IMR-90 (cell line): Measurements from ENCODE around the gene FBXO41. TPM values are rescaled to one million over a fixed set of nuclear protein-coding genes. Genes with fewer than 3 reads are reported as not detected.

ENCODE experiments used
- ATAC-seq: fragments of 200-7000 bp; cut with Tn5 transposase; 2 replicates; pipeline ENCODE4 v1.9.1; 2020; ENCODE audit warnings: low read depth, mild to moderate bottlenecking, moderate library complexity
- BruUV-seq: library from RNA; stranded (reverse); fragments of 400-500 nt; replicated peaks from 2 replicates; lab custom pipeline; 2021; lab: Mats Ljungman, UMichigan
- CTCF ChIA-PET: fragments of 300-600 bp; formaldehyde crosslinking; extraction: SDS; loops from one replicate; lab custom pipeline; 2021; ENCODE audit warnings: antibody characterized with exemption; lab: Yijun Ruan, JAX
- POLR2A ChIA-PET: fragments of 300-600 bp; sonication (Branson Sonifier 250); formaldehyde crosslinking; loops from one replicate; lab custom pipeline; 2022; ENCODE audit warnings: antibody characterized with exemption; ENCODE audit not compliant: unreplicated experiment; lab: Charles Lee
- DNase-seq: peaks from one replicate; pipeline ENCODE4 v3.0.0; 2013
- H2AFZ ChIP-seq: replicated peaks from 2 replicates; pipeline ENCODE3; 2013; ENCODE audit warnings: low read length, mild to moderate bottlenecking; ENCODE audit not compliant: poor library complexity
- H2AK5ac ChIP-seq: 2 replicates; pipeline ENCODE4 v1.6.1; 2013; ENCODE audit warnings: low read depth, low read length, inconsistent platforms
- H2AK9ac ChIP-seq: replicated peaks from 2 replicates; pipeline ENCODE3; 2013; ENCODE audit warnings: mild to moderate bottlenecking, low read depth, low read length, moderate library complexity; ENCODE audit not compliant: poor library complexity
- H2BK120ac ChIP-seq: 2 replicates; pipeline ENCODE4 v1.6.1; 2013; ENCODE audit warnings: low read depth, low read length, inconsistent platforms
- H2BK15ac ChIP-seq: 3 replicates; pipeline ENCODE4 v1.6.1; 2013; ENCODE audit warnings: low read depth, low read length, inconsistent platforms
- H2BK20ac ChIP-seq: 2 replicates; pipeline ENCODE4 v1.6.1; 2013; ENCODE audit warnings: low read depth, mild to moderate bottlenecking, inconsistent platforms, low read length, moderate library complexity
- H2BK5ac ChIP-seq: 2 replicates; pipeline ENCODE4 v1.6.1; 2013; ENCODE audit warnings: mild to moderate bottlenecking, low read depth, low read length, inconsistent platforms; ENCODE audit not compliant: poor library complexity, severe bottlenecking
- H3K14ac ChIP-seq: replicated peaks from 2 replicates; pipeline ENCODE4 v1.6.1; 2013; ENCODE audit warnings: low read depth, low read length, inconsistent platforms
- H3K18ac ChIP-seq: 2 replicates; pipeline ENCODE4 v1.6.1; 2013; ENCODE audit warnings: low read depth, low read length, control low read depth
- H3K23ac ChIP-seq: 2 replicates; pipeline ENCODE4 v1.6.1; 2013; ENCODE audit warnings: low read depth, low read length, inconsistent platforms
- H3K27ac ChIP-seq: 2 replicates; pipeline ENCODE4 v1.5.1; 2013; ENCODE audit warnings: mild to moderate bottlenecking, control low read depth, low read length; ENCODE audit not compliant: insufficient read depth
- H3K27me3 ChIP-seq: 2 replicates; pipeline ENCODE4 v1.6.1; 2013; ENCODE audit warnings: low read length; ENCODE audit not compliant: control insufficient read depth, insufficient read depth
- H3K36me3 ChIP-seq: 2 replicates; pipeline ENCODE4 v1.6.1; 2013; ENCODE audit warnings: low read length, mixed read lengths; ENCODE audit not compliant: control insufficient read depth, insufficient read depth
- H3K4ac ChIP-seq: 2 replicates; pipeline ENCODE4 v1.6.1; 2013; ENCODE audit warnings: low read depth, low read length, inconsistent platforms
- H3K4me1 ChIP-seq: 2 replicates; pipeline ENCODE4 v1.6.1; 2013; ENCODE audit warnings: low read length, mixed read lengths; ENCODE audit not compliant: control insufficient read depth, insufficient read depth
- H3K4me2 ChIP-seq: 2 replicates; pipeline ENCODE4 v1.6.1; 2013; ENCODE audit warnings: low read depth, mild to moderate bottlenecking, control low read depth, low read length, moderate library complexity
- H3K4me3 ChIP-seq: 2 replicates; pipeline ENCODE4 v1.5.1; 2013; ENCODE audit warnings: low read depth, mild to moderate bottlenecking, control low read depth, low read length, moderate library complexity; ENCODE audit not compliant: insufficient read depth
- H3K56ac ChIP-seq: 2 replicates; pipeline ENCODE4 v1.6.1; 2013; ENCODE audit warnings: low read length, inconsistent platforms; ENCODE audit not compliant: insufficient read depth; ENCODE audit errors: extremely low read depth
- H3K79me1 ChIP-seq, 2 experiments: 2 replicates each; pipeline ENCODE4 v1.6.1; 2013; ENCODE audit warnings: low read length in 2 of 2, inconsistent platforms in 1 of 2, low read depth in 1 of 2
- H3K9ac ChIP-seq: 2 replicates; pipeline ENCODE4 v1.6.1; 2013; ENCODE audit warnings: low read depth, low read length, control low read depth
- H3K9me1 ChIP-seq: 2 replicates; pipeline ENCODE4 v1.6.1; 2013; ENCODE audit warnings: low read length, inconsistent platforms; ENCODE audit not compliant: insufficient read depth
- H3K9me3 ChIP-seq: 2 replicates; pipeline ENCODE4 v1.6.1; 2013; ENCODE audit warnings: low read length; ENCODE audit not compliant: control insufficient read depth, insufficient read depth
- H4K20me1 ChIP-seq: 2 replicates; pipeline ENCODE4 v1.6.1; 2013; ENCODE audit warnings: low read length, inconsistent platforms; ENCODE audit not compliant: insufficient read depth
- H4K5ac ChIP-seq: 2 replicates; pipeline ENCODE4 v1.6.1; 2013; ENCODE audit warnings: mild to moderate bottlenecking, low read depth, low read length, control low read depth
- H4K8ac ChIP-seq, 2 experiments: 2 replicates each; pipeline ENCODE4 v1.6.1; 2013; ENCODE audit warnings: low read depth in 2 of 2, low read length in 2 of 2, control low read depth in 1 of 2, inconsistent platforms in 1 of 2
- H4K91ac ChIP-seq: 2 replicates; pipeline ENCODE4 v1.6.1; 2013; ENCODE audit warnings: low read depth, low read length, inconsistent platforms; ENCODE audit not compliant: insufficient read depth
- BHLHE40 ChIP-seq: fragments of 150-350 bp; IDR thresholded peaks from 2 replicates; pipeline ENCODE4 v1.6.1; 2016; ENCODE audit warnings: mild to moderate bottlenecking, low read depth, low read length
- CEBPB ChIP-seq: IDR thresholded peaks from 2 replicates; pipeline ENCODE4 v1.6.1; 2012; ENCODE audit warnings: low read depth, low read length, improper control_type of control experiment
- CHD1 ChIP-seq: IDR thresholded peaks from 2 replicates; pipeline ENCODE4 v1.6.1; 2012; ENCODE audit warnings: low read depth, low read length, improper control_type of control experiment
- FOS ChIP-seq: fragments of 150-350 bp; IDR thresholded peaks from 2 replicates; pipeline ENCODE4 v1.6.1; 2016; ENCODE audit warnings: low read depth, low read length
- MAFK ChIP-seq: IDR thresholded peaks from 2 replicates; pipeline ENCODE4 v1.6.1; 2012; ENCODE audit warnings: low read depth, low read length, improper control_type of control experiment
- MAZ ChIP-seq: IDR thresholded peaks from 2 replicates; pipeline ENCODE4 v1.6.1; 2012; ENCODE audit warnings: low read depth, mild to moderate bottlenecking, low read length, improper control_type of control experiment, moderate library complexity, borderline replicate concordance
- MXI1 ChIP-seq: IDR thresholded peaks from 2 replicates; pipeline ENCODE4 v1.6.1; 2012; ENCODE audit warnings: low read depth, mild to moderate bottlenecking, low read length, moderate library complexity, borderline replicate concordance
- NFE2L2 ChIP-seq: fragments of 150-350 bp; IDR thresholded peaks from 2 replicates; pipeline ENCODE4 v1.6.1; 2016; ENCODE audit warnings: low read depth, mild to moderate bottlenecking, low read length
- POLR2A ChIP-seq: IDR thresholded peaks from 2 replicates; pipeline ENCODE4 v1.6.1; 2012; ENCODE audit warnings: mild to moderate bottlenecking, low read depth, low read length
- RAD21 ChIP-seq: IDR thresholded peaks from 2 replicates; pipeline ENCODE4 v1.6.1; 2012; ENCODE audit warnings: low read length, improper control_type of control experiment
- RCOR1 ChIP-seq: IDR thresholded peaks from 2 replicates; pipeline ENCODE4 v1.6.1; 2012; ENCODE audit warnings: mild to moderate bottlenecking, low read length, improper control_type of control experiment; ENCODE audit not compliant: insufficient replicate concordance
- RFX5 ChIP-seq: IDR thresholded peaks from 2 replicates; pipeline ENCODE4 v1.8.0; 2012; ENCODE audit warnings: low read depth, mild to moderate bottlenecking, low read length, moderate library complexity
- SMC3 ChIP-seq: fragments of 150-350 bp; IDR thresholded peaks from 2 replicates; pipeline ENCODE4 v1.6.1; 2016; ENCODE audit warnings: low read depth, mild to moderate bottlenecking, antibody characterized with exemption, low read length, moderate library complexity
- WGBS, 2 experiments: methylation state at CpG; one replicate each; pipeline versions ENCODE4 v1.1.5 to v1.1.7; 2013; ENCODE audit warnings: missing lambda C conversion rate in 2 of 2; ENCODE audit not compliant: insufficient read length in 1 of 2; ENCODE audit errors: extremely low coverage in 2 of 2; 5-methylcytosine and 5-hydroxymethylcytosine counted together
- dilution Hi-C: fragments of 300-500 bp; cut with HindIII; formaldehyde crosslinking; loops from one replicate; pipeline ENCODE4 v1.14.3; 2018; ENCODE audit warnings: low sequenced_read_pairs; ENCODE audit not compliant: unreplicated experiment
- in situ Hi-C: fragments of 300-500 bp; cut with MboI; formaldehyde crosslinking; loops from 3 replicates; pipeline ENCODE4 v1.14.3; 2019; ENCODE audit warnings: low sequenced_read_pairs, inconsistent platforms, mixed read lengths
- intact Hi-C: fragments of 100-400 bp; cut with micrococcal nuclease; formaldehyde crosslinking; loops from 2 replicates; pipeline ENCODE4 v1.10.0; 2022
- polyA plus RNA-seq, 3 experiments: library from polyadenylated mRNA; depleted of rRNA; stranded (reverse); fragments of >200 nt; gene quantifications; 2 replicates each; pipeline ENCODE4 v1.2.3, GENCODE V29; 2012; ENCODE audit warnings: low replicate concordance in 1 of 3
- total RNA-seq: library from RNA; depleted of rRNA; stranded (reverse); fragments of >200 nt; gene quantifications from 2 replicates; pipeline ENCODE4 v1.2.3, GENCODE V29; 2012
- TF ChIP-seq, protein P1 (sequence below): conservative IDR thresholded peaks from 2 replicates; pipeline ENCODE4 v1.5.1; 2012; ENCODE audit warnings: mild to moderate bottlenecking, low read depth, low read length, improper control_type of control experiment
- TF ChIP-seq, protein P2 (sequence below): fragments of 150-350 bp; IDR thresholded peaks from 2 replicates; pipeline ENCODE4 v1.6.1; 2016; ENCODE audit warnings: low read depth, mild to moderate bottlenecking, low read length, moderate library complexity, borderline replicate concordance
- TF ChIP-seq, protein P3 (sequence below): fragments of 150-350 bp; IDR thresholded peaks from 2 replicates; pipeline ENCODE4 v1.6.1; 2017; ENCODE audit warnings: mild to moderate bottlenecking, antibody characterized with exemption, low read length, low read depth

The FBXO41 gene
- total and polyA plus RNA-seq, 2 of the 4 experiments (the other 2 are of a cell fraction) = 0.54 to 3.7 TPM

DNA sequence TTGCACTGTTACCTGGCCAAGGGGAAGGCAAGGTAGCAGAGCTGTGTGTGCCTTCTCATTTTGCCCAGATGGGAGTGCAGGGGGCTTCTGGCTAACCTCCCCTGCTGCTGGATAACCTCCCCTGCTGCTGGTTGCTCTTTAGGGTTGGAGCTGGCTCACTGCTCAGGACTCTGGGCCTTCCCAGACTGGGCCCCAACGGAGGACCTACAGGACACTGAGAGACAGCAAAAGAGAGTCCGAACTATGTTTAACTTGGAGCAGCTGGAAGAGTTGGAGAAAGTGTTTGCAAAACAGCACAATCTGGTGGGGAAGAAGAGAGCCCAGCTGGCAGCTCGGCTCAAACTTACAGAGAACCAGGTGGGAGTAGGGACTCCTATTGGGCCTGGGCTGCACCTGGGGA is 76.0 kb downstream of the FBXO41 start:
- Histone ChIP-seq H3K9me1 (no peaks in the 10 kb centered on the region), H2BK120ac (no peak overlapping the region), H2AK9ac (no peak overlapping the region), H2BK5ac (no peak overlapping the region), H3K14ac (no peak overlapping the region), H3K4me1 (peaks cover 3% of the 10 kb centered on the region; the same call in 1 of the 2 replicates), H3K4ac (no peak overlapping the region), H3K79me1 (no peaks in the 10 kb centered on the region), H2AFZ (no peak overlapping the region), H3K9ac (no peak overlapping the region), H4K8ac (no peak overlapping the region), H4K5ac (no peak overlapping the region), H3K9me3 (no peaks in the 10 kb centered on the region), H3K56ac (no peak overlapping the region), H3K4me3 (no peak overlapping the region), H3K18ac (no peak overlapping the region), H3K27ac (no peak overlapping the region), H2BK20ac (no peak overlapping the region), H2BK15ac (no peak overlapping the region), H3K23ac (no peak overlapping the region), H3K4me2 (no peak overlapping the region), H4K20me1 (no peaks in the 10 kb centered on the region), H2AK5ac (no peak overlapping the region), H4K91ac (no peak overlapping the region), H3K36me3 (no peaks in the 10 kb centered on the region), H3K27me3 (peaks cover 38% of the 10 kb centered on the region)
- no peak for ATAC-seq
- dilution Hi-C loops = no loop called here
- ChIA-PET CTCF (interaction anchor here (0.7 kb wide), 1 partner anchor 27 kb away, joined by 8 read pairs; no protein-coding TSS in a partner anchor), POLR2A (no interaction called here)
- no TSS peak for BruUV-seq
- no peak for DNase-seq
- TF ChIP-seq, protein P1, sequence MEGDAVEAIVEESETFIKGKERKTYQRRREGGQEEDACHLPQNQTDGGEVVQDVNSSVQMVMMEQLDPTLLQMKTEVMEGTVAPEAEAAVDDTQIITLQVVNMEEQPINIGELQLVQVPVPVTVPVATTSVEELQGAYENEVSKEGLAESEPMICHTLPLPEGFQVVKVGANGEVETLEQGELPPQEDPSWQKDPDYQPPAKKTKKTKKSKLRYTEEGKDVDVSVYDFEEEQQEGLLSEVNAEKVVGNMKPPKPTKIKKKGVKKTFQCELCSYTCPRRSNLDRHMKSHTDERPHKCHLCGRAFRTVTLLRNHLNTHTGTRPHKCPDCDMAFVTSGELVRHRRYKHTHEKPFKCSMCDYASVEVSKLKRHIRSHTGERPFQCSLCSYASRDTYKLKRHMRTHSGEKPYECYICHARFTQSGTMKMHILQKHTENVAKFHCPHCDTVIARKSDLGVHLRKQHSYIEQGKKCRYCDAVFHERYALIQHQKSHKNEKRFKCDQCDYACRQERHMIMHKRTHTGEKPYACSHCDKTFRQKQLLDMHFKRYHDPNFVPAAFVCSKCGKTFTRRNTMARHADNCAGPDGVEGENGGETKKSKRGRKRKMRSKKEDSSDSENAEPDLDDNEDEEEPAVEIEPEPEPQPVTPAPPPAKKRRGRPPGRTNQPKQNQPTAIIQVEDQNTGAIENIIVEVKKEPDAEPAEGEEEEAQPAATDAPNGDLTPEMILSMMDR = no peak
- TF ChIP-seq RFX5 = no peak
- TF ChIP-seq CEBPB = no peak
- TF ChIP-seq, protein P2, sequence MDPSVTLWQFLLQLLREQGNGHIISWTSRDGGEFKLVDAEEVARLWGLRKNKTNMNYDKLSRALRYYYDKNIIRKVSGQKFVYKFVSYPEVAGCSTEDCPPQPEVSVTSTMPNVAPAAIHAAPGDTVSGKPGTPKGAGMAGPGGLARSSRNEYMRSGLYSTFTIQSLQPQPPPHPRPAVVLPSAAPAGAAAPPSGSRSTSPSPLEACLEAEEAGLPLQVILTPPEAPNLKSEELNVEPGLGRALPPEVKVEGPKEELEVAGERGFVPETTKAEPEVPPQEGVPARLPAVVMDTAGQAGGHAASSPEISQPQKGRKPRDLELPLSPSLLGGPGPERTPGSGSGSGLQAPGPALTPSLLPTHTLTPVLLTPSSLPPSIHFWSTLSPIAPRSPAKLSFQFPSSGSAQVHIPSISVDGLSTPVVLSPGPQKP = no peak
- TF ChIP-seq MAFK = no peak
- no peak for TF ChIP-seq CHD1
- TF ChIP-seq, protein P3, sequence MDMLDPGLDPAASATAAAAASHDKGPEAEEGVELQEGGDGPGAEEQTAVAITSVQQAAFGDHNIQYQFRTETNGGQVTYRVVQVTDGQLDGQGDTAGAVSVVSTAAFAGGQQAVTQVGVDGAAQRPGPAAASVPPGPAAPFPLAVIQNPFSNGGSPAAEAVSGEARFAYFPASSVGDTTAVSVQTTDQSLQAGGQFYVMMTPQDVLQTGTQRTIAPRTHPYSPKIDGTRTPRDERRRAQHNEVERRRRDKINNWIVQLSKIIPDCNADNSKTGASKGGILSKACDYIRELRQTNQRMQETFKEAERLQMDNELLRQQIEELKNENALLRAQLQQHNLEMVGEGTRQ = no peak
- TF ChIP-seq MAZ = no peak
- no peak for TF ChIP-seq RCOR1
- no peak for TF ChIP-seq POLR2A
- TF ChIP-seq RAD21 = no peak
- TF ChIP-seq MXI1 = no peak
- TF ChIP-seq NFE2L2 = no peak
- no peak for TF ChIP-seq BHLHE40
- no peak for TF ChIP-seq SMC3
- no peak for TF ChIP-seq FOS
- WGBS, 2 experiments = 20% methylated on average over 1 of the region's 3 CpGs; no CpG with 5 or more reads in 1 of the 2 experiments
- intact Hi-C loops = no loop called here
- in situ Hi-C loops = no loop called here
